ENCODE results near the gene RNU6-9.

RNU6-9 gene

DNA sequence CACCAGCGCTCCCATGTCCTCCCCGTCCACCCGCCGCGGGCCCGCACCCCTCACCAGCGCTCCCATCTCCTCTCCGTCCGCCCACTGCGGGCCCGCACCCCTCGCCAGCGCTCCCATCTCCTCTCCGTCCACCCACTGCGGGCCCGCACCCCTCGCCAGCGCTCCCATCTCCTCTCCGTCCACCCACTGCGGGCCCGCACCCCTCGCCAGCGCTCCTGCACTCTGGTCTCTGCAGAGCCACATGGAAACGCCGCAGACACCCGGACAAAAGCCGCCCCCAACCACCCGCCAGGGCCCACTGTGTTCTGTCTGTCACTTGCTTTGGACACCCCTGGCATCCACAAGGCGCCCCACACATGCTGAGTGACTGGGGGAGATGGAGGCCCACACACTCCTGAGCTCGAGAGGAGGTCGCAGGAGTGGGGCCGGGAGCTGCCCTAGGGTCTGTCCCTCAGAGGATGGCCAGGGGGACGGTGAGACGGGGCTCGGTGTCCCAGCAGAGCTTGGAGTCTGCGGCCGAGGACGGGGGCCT is 26.4 kb upstream of the RNU6-9 start:
- TF ChIP-seq, protein P1, sequence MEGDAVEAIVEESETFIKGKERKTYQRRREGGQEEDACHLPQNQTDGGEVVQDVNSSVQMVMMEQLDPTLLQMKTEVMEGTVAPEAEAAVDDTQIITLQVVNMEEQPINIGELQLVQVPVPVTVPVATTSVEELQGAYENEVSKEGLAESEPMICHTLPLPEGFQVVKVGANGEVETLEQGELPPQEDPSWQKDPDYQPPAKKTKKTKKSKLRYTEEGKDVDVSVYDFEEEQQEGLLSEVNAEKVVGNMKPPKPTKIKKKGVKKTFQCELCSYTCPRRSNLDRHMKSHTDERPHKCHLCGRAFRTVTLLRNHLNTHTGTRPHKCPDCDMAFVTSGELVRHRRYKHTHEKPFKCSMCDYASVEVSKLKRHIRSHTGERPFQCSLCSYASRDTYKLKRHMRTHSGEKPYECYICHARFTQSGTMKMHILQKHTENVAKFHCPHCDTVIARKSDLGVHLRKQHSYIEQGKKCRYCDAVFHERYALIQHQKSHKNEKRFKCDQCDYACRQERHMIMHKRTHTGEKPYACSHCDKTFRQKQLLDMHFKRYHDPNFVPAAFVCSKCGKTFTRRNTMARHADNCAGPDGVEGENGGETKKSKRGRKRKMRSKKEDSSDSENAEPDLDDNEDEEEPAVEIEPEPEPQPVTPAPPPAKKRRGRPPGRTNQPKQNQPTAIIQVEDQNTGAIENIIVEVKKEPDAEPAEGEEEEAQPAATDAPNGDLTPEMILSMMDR (IDR thresholded peaks at IDR 0.05; ENCODE audit: insufficient read depth, low read length, poor library complexity, severe bottlenecking) = no peak
- TF ChIP-seq EZH2phosphoT487 (conservative IDR thresholded peaks at IDR 0.05; ENCODE audit: low read length) = no peak
- no peaks in the 10 kb centered on the region for H3K27me3 ChIP-seq (ENCODE audit: low read length)
- H3K4me3 ChIP-seq (ENCODE audit: insufficient read depth, low read length, poor library complexity, severe bottlenecking) = no peak overlapping the region
- no peak overlapping the region for H3K9ac ChIP-seq (ENCODE audit: low read length)
- H3F3A ChIP-seq (ENCODE audit: insufficient read depth) = no peaks in the 10 kb centered on the region
- H4K20me1 ChIP-seq (ENCODE audit: low read depth, low read length) = no peaks in the 10 kb centered on the region
- no peaks in the 10 kb centered on the region for H3K9me3 ChIP-seq (ENCODE audit: insufficient read depth, low read length)
- H3K79me2 ChIP-seq (ENCODE audit: insufficient read depth, low read length) = no peaks in the 10 kb centered on the region
- no peak overlapping the region for H3K27ac ChIP-seq (ENCODE audit: low read depth, low read length)
- no peaks in the 10 kb centered on the region for H3K9me2 ChIP-seq (replicated peaks; ENCODE audit: insufficient read depth, low read length)
- no peak overlapping the region for H2AFZ ChIP-seq (ENCODE audit: low read depth, low read length, severe bottlenecking)
- H3K4me2 ChIP-seq (ENCODE audit: low read depth, low read length, poor library complexity, severe bottlenecking) = no peak overlapping the region
- no peaks in the 10 kb centered on the region for H3K36me3 ChIP-seq (ENCODE audit: low read length)

DNA sequence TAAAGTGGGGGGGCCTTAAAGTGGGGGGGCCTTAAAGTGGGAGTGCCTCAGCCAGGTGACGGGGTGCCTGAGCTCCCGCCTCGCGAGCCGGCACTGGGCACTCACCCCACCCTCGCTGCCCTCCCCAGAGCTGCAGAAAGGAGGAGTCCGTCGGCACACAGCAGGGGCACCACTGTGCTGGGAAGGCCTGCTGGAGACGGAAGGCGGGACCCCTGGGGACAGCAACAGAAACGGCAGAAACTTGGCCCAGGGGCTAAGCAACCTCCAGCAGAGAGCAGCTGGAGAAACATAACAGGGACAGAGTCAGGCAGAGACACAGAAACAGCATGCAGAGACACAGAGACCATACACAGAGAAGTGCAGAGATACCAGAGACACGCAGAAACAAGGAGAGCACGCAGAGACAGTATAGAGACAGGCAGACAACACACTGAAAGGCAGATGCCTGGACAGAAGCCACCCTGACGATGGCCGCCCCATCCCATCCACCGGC is 25.9 kb upstream of the RNU6-9 start:
- Histone ChIP-seq H3K4me2 (ENCODE audit: low read depth, low read length, poor library complexity, severe bottlenecking) (no peak overlapping the region), H3K9me3 (ENCODE audit: insufficient read depth, low read length) (no peaks in the 10 kb centered on the region), H3K27me3 (ENCODE audit: low read length) (no peaks in the 10 kb centered on the region), H3K4me3 (ENCODE audit: insufficient read depth, low read length, poor library complexity, severe bottlenecking) (no peak overlapping the region), H3K9ac (ENCODE audit: low read length) (no peak overlapping the region), H3F3A (ENCODE audit: insufficient read depth) (no peaks in the 10 kb centered on the region), H3K79me2 (ENCODE audit: insufficient read depth, low read length) (no peaks in the 10 kb centered on the region), H3K9me2 (replicated peaks; ENCODE audit: insufficient read depth, low read length) (no peaks in the 10 kb centered on the region), H3K36me3 (ENCODE audit: low read length) (no peaks in the 10 kb centered on the region), H2AFZ (ENCODE audit: low read depth, low read length, severe bottlenecking) (no peak overlapping the region), H4K20me1 (ENCODE audit: low read depth, low read length) (no peaks in the 10 kb centered on the region), H3K27ac (ENCODE audit: low read depth, low read length) (no peak overlapping the region)
- no peak for TF ChIP-seq EZH2phosphoT487 (conservative IDR thresholded peaks at IDR 0.05; ENCODE audit: low read length)
- TF ChIP-seq, protein P1 (IDR thresholded peaks at IDR 0.05; ENCODE audit: insufficient read depth, low read length, poor library complexity, severe bottlenecking) = no peak

DNA sequence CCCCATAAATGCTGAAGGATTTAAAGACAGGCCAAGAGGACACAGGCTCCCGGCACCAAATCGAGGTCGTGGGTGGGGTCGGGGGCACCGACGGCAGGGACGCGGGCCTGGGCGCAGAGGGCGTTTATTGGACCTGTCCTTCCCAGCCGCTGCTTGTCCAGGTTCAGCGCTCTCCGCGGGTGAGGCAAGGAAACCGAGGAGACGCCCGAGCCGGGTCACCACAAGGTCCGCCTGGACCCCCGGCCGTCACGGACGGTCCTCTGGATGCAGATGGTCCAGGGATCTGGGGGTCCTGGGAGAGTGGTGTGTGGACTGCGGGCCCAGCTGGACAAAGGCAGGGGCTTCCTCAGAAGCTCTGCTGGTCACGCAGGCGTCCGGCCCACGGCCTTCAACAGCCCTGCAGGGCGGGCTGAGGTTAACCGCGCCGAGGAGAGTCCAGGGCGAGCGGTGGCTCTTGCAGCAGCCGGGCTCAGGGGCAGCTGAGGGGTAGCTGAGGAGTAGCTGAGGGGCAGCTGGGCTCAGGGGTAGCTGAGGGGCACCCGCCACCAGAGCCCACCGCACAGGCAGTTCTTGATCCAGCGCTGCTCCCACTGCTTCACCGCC is 25.3 kb upstream of the RNU6-9 start:
- H3K9me2 ChIP-seq (replicated peaks; ENCODE audit: insufficient read depth, low read length) = no peaks in the 10 kb centered on the region
- H3K4me2 ChIP-seq (ENCODE audit: low read depth, low read length, poor library complexity, severe bottlenecking) = no peak overlapping the region
- no peaks in the 10 kb centered on the region for H3K27me3 ChIP-seq (ENCODE audit: low read length)
- no peak overlapping the region for H3K27ac ChIP-seq (ENCODE audit: low read depth, low read length)
- H3K79me2 ChIP-seq (ENCODE audit: insufficient read depth, low read length) = no peaks in the 10 kb centered on the region
- TF ChIP-seq, protein P1 (IDR thresholded peaks at IDR 0.05; ENCODE audit: insufficient read depth, low read length, poor library complexity, severe bottlenecking) = no peak
- no peak for TF ChIP-seq EZH2phosphoT487 (conservative IDR thresholded peaks at IDR 0.05; ENCODE audit: low read length)
- H3K4me3 ChIP-seq (ENCODE audit: insufficient read depth, low read length, poor library complexity, severe bottlenecking) = no peak overlapping the region
- H3F3A ChIP-seq (ENCODE audit: insufficient read depth) = no peaks in the 10 kb centered on the region
- no peaks in the 10 kb centered on the region for H3K9me3 ChIP-seq (ENCODE audit: insufficient read depth, low read length)
- no peak overlapping the region for H2AFZ ChIP-seq (ENCODE audit: low read depth, low read length, severe bottlenecking)
- H3K36me3 ChIP-seq (ENCODE audit: low read length) = no peaks in the 10 kb centered on the region
- no peaks in the 10 kb centered on the region for H4K20me1 ChIP-seq (ENCODE audit: low read depth, low read length)
- H3K9ac ChIP-seq (ENCODE audit: low read length) = no peak overlapping the region
